Stomach (tissue), 9 donors: ENCODE results near the gene SMOC2. TPM values are rescaled to one million over a fixed set of nuclear protein-coding genes. Genes with fewer than 3 reads are reported as not detected.

ENCODE experiments used
- DNase-seq, 2 donors: peaks; one replicate each; pipeline versions ENCODE4 v3.0.0 to v3.0.0-alpha.2; 2013 to 2019
- H3K27ac ChIP-seq, 5 donors: fragments of 200-600 bp in 4 of 5; sonication (generic) in 4 of 5; one replicate each; pipeline ENCODE4 v1.5.1; 2013 to 2019; ENCODE audit warnings: mild to moderate bottlenecking in 1 of 5, moderate library complexity in 1 of 5
- H3K27me3 ChIP-seq, 3 donors: fragments of 200-600 bp; sonication (generic); one replicate each; pipeline ENCODE4 v1.5.1; 2017 to 2019; ENCODE audit warnings: mixed run types in 1 of 3
- H3K36me3 ChIP-seq, 4 donors: fragments of 200-600 bp; sonication (generic); 1 replicate in 3 of 4; 2 replicates in 1 of 4; pipeline ENCODE4 v1.5.1; 2016 to 2019
- H3K4me1 ChIP-seq, 4 donors: fragments of 200-600 bp; sonication (generic); one replicate each; pipeline ENCODE4 v1.5.1; 2016 to 2019
- H3K4me3 ChIP-seq, 4 donors: fragments of 200-600 bp; sonication (generic) in 3 of 4; one replicate each; pipeline ENCODE4 v1.5.1; 2016 to 2019; ENCODE audit warnings: mild to moderate bottlenecking in 1 of 4
- H3K9me3 ChIP-seq, 4 donors: fragments of 200-600 bp; sonication (generic); one replicate each; pipeline ENCODE4 v1.5.1; 2016 to 2019
- CTCF ChIP-seq, 7 experiments: fragments of 450-650 bp in 4 of 7; fragments of 200-600 bp in 3 of 7; sonication (generic) in 3 of 7; IDR thresholded peaks; one replicate each; pipeline ENCODE4 v1.5.1; 2016 to 2019; ENCODE audit warnings: antibody characterized with exemption in 7 of 7, control low read depth in 2 of 7, mild to moderate bottlenecking in 1 of 7
- EP300 ChIP-seq: sonication (generic); formaldehyde crosslinking; IDR thresholded peaks from one replicate; pipeline ENCODE4 v1.6.1; 2017; ENCODE audit warnings: antibody characterized with exemption
- POLR2A ChIP-seq, 4 donors: fragments of 450-650 bp; IDR thresholded peaks; one replicate each; pipeline ENCODE4 v1.6.1; 2016; ENCODE audit warnings: antibody characterized with exemption in 4 of 4, control low read depth in 2 of 4, mild to moderate bottlenecking in 1 of 4, moderate library complexity in 1 of 4
- POLR2AphosphoS5 ChIP-seq, 3 donors: sonication (generic); formaldehyde crosslinking; IDR thresholded peaks; one replicate each; pipeline ENCODE4 v1.6.1; 2016; ENCODE audit warnings: antibody characterized with exemption in 3 of 3
- WGBS, 5 donors: extraction: QIAGEN DNeasy Blood & Tissue Kit in 3 of 5; methylation state at CpG; one replicate each; pipeline versions ENCODE4 v1.1.5 to v1.1.7; 2013 to 2018; 5-methylcytosine and 5-hydroxymethylcytosine counted together
- intact Hi-C: fragments of 100-400 bp; cut with DNase I; formaldehyde crosslinking; loops from one replicate; pipeline ENCODE4 v1.15.1; 2023; ENCODE audit warnings: low total_unique reads
- polyA plus RNA-seq, 3 donors: library from polyadenylated mRNA; stranded (reverse); fragments of 200-250 nt; gene quantifications; one replicate each; pipeline ENCODE4 v1.2.3, GENCODE V29; 2013
- total RNA-seq, 5 donors: library from RNA; depleted of rRNA; stranded (reverse); fragments of >200 nt; gene quantifications; one replicate each; pipeline versions ENCODE4 v1.1.0 to v1.2.3, GENCODE V29; 2014 to 2016
- donor health status: healthy with polysubstance abuse.
- donor health status: Bipolar disorder and iron deficiency.
- donor health status: healthy.

The SMOC2 gene
- total and polyA plus RNA-seq, 8 donors: 7.9 to 520 (median 76.9) TPM

- H3K27me3 ChIP-seq: no peaks in the 10 kb centered on the region
- H3K27ac ChIP-seq: peak overlapping the region in 2 of 5 donors; percentile 58 to 63
- H3K36me3 ChIP-seq: peaks cover 0 to 15% (median 6%) of the 10 kb centered on the region in 4 donors
- TF ChIP-seq POLR2A (IDR thresholded peaks at IDR 0.05) (no peak), POLR2AphosphoS5 (IDR thresholded peaks at IDR 0.05) (no peak), CTCF (IDR thresholded peaks at IDR 0.05) (no peak), EP300 (no peak)
- peaks cover 0 to 8% (median 0%) of the 10 kb centered on the region in 4 donors for H3K4me1 ChIP-seq
- H3K9me3 ChIP-seq: no peaks in the 10 kb centered on the region
- no peak for DNase-seq
- H3K4me3 ChIP-seq: no peak overlapping the region
- WGBS, 5 donors: 65 to 82% (median 74%) methylated on average over 4 of the region's 4 CpGs
- intact Hi-C loops: no loop called here
Observed at GRCh38 chr6:168602576-168602975, 161.6 kb downstream of the SMOC2 start.

GRCh38 chr6:168603234-168603633 is 162.2 kb downstream of the SMOC2 start:
- TF ChIP-seq POLR2AphosphoS5 (IDR thresholded peaks at IDR 0.05): no peak
- no peak for TF ChIP-seq EP300
- no peak for TF ChIP-seq CTCF (IDR thresholded peaks at IDR 0.05)
- TF ChIP-seq POLR2A (IDR thresholded peaks at IDR 0.05): no peak
- 77 to 78% (median 77%) methylated on average over 4 of the region's 4 CpGs for WGBS, 5 donors
- H3K27ac ChIP-seq: no peak overlapping the region

GRCh38 chr6:168605964-168606363 is 165.0 kb downstream of the SMOC2 start:
- DNase-seq: peak in 1 of 2 donors; percentile 58
- Histone ChIP-seq H3K4me3 (no peak overlapping the region), H3K27ac (peak overlapping the region in 3 of 5 donors; percentile 15 to 64 (median 61)), H3K9me3 (no peaks in the 10 kb centered on the region), H3K27me3 (no peaks in the 10 kb centered on the region), H3K36me3 (peaks cover 0 to 10% (median 2%) of the 10 kb centered on the region in 4 donors), H3K4me1 (peaks cover 0 to 26% (median 3%) of the 10 kb centered on the region in 4 donors)
- 54 to 64% (median 55%) methylated on average over 7 of the region's 7 CpGs for WGBS, 5 donors
- TF ChIP-seq POLR2A (IDR thresholded peaks at IDR 0.05): no peak
- TF ChIP-seq POLR2AphosphoS5 (IDR thresholded peaks at IDR 0.05): no peak
- no peak for TF ChIP-seq EP300
- TF ChIP-seq CTCF (IDR thresholded peaks at IDR 0.05): no peak
- intact Hi-C loops: no loop called here

More at GRCh38 chr6:168603234-168603633, 162.2 kb downstream of the SMOC2 start:
- Histone ChIP-seq H3K4me1 (peaks cover 0 to 8% (median 0%) of the 10 kb centered on the region in 4 donors), H3K27me3 (no peaks in the 10 kb centered on the region), H3K4me3 (no peak overlapping the region), H3K36me3 (peaks cover 0 to 15% (median 5%) of the 10 kb centered on the region in 4 donors), H3K9me3 (no peaks in the 10 kb centered on the region)
- intact Hi-C loops: no loop called here
- no peak for DNase-seq

- TF ChIP-seq POLR2A (IDR thresholded peaks at IDR 0.05): no peak
- Histone ChIP-seq H3K36me3 (peaks cover 0 to 10% (median 2%) of the 10 kb centered on the region in 4 donors), H3K9me3 (no peaks in the 10 kb centered on the region), H3K4me3 (no peak overlapping the region), H3K4me1 (peaks cover 0 to 26% (median 3%) of the 10 kb centered on the region in 4 donors), H3K27ac (peak overlapping the region in 3 of 5 donors; percentile 37 to 64 (median 61)), H3K27me3 (no peaks in the 10 kb centered on the region)
- no peak for DNase-seq
- WGBS, 5 donors: 89 to 94% (median 91%) methylated on average over 16 of the region's 16 CpGs
- intact Hi-C loops: no loop called here
Observed at GRCh38 chr6:168606722-168607121, 165.7 kb downstream of the SMOC2 start.
